H9 (cell line): ENCODE data around the gene C8G. TPM values are rescaled to one million over a fixed set of nuclear protein-coding genes. Genes with fewer than 3 reads are reported as not detected.

Source experiments
- DNase-seq: peaks from one replicate; pipeline ENCODE4 v3.0.0-alpha.2; 2017
- H2AFZ ChIP-seq: one replicate; pipeline ENCODE4 v1.6.1; 2013; ENCODE audit warnings: mild to moderate bottlenecking, low read length, control low read depth, moderate library complexity
- H2AK5ac ChIP-seq: 2 replicates; pipeline ENCODE4 v1.6.1; 2013; ENCODE audit warnings: low read length, control low read depth, mixed read lengths; ENCODE audit not compliant: insufficient read length
- H2BK120ac ChIP-seq: one replicate; pipeline ENCODE4 v1.6.1; 2013; ENCODE audit warnings: low read depth, mild to moderate bottlenecking, low read length, control low read depth, inconsistent platforms; ENCODE audit not compliant: poor library complexity, severe bottlenecking
- H2BK12ac ChIP-seq: 2 replicates; pipeline ENCODE4 v1.6.1; 2013; ENCODE audit warnings: low read length, control low read depth, mixed read lengths, low read depth; ENCODE audit not compliant: insufficient read length
- H2BK15ac ChIP-seq: 2 replicates; pipeline ENCODE4 v1.6.1; 2013; ENCODE audit warnings: low read depth, low read length, control low read depth
- H2BK20ac ChIP-seq: one replicate; pipeline ENCODE4 v1.6.1; 2013; ENCODE audit warnings: low read depth, mild to moderate bottlenecking, low read length, control low read depth, inconsistent platforms; ENCODE audit not compliant: poor library complexity, severe bottlenecking
- H2BK5ac ChIP-seq: 2 replicates; pipeline ENCODE4 v1.6.1; 2013; ENCODE audit warnings: low read length, control low read depth, mixed read lengths; ENCODE audit not compliant: insufficient read length
- H3K14ac ChIP-seq: 2 replicates; pipeline ENCODE4 v1.6.1; 2013; ENCODE audit warnings: low read length, control low read depth; ENCODE audit not compliant: insufficient read depth
- H3K18ac ChIP-seq: 2 replicates; pipeline ENCODE4 v1.6.1; 2013; ENCODE audit warnings: low read depth, mild to moderate bottlenecking, mixed read lengths, low read length, control low read depth; ENCODE audit not compliant: insufficient read length
- H3K23ac ChIP-seq: 2 replicates; pipeline ENCODE4 v1.6.1; 2013; ENCODE audit warnings: low read length, control low read depth, mixed read lengths, low read depth; ENCODE audit not compliant: insufficient read length
- H3K23me2 ChIP-seq: 2 replicates; pipeline ENCODE4 v1.6.1; 2013; ENCODE audit warnings: low read depth, mild to moderate bottlenecking, mixed read lengths, low read length, control low read depth; ENCODE audit not compliant: insufficient read length, poor library complexity, severe bottlenecking
- H3K27ac ChIP-seq: 2 replicates; pipeline ENCODE4 v1.5.1; 2013; ENCODE audit warnings: low read length, control low read depth, mixed read lengths, low read depth; ENCODE audit not compliant: insufficient read length
- H3K27me3 ChIP-seq: 2 replicates; pipeline ENCODE4 v1.6.1; 2013; ENCODE audit warnings: low read length, control low read depth, inconsistent platforms; ENCODE audit not compliant: insufficient read depth
- H3K4ac ChIP-seq: 2 replicates; pipeline ENCODE4 v1.6.1; 2013; ENCODE audit warnings: low read depth, mild to moderate bottlenecking, control low read depth, inconsistent platforms, low read length, moderate library complexity
- H3K4me1 ChIP-seq: 2 replicates; pipeline ENCODE4 v1.6.1; 2013; ENCODE audit warnings: low read length, control low read depth, inconsistent platforms; ENCODE audit not compliant: insufficient read depth
- H3K4me2 ChIP-seq: 2 replicates; pipeline ENCODE4 v1.6.1; 2013; ENCODE audit warnings: low read length, control low read depth, mixed read lengths; ENCODE audit not compliant: insufficient read length, insufficient read depth
- H3K56ac ChIP-seq: 2 replicates; pipeline ENCODE4 v1.6.1; 2013; ENCODE audit warnings: low read depth, mild to moderate bottlenecking, mixed read lengths, low read length, control low read depth; ENCODE audit not compliant: insufficient read length
- H3K79me1 ChIP-seq: 2 replicates; pipeline ENCODE4 v1.6.1; 2013; ENCODE audit warnings: low read depth, mild to moderate bottlenecking, moderate library complexity, low read length, control low read depth, inconsistent platforms; ENCODE audit not compliant: insufficient read depth, poor library complexity, severe bottlenecking
- H3K79me2 ChIP-seq: 2 replicates; pipeline ENCODE4 v1.6.1; 2013; ENCODE audit warnings: low read length, control low read depth, inconsistent platforms; ENCODE audit not compliant: insufficient read depth
- H3K9ac ChIP-seq: 2 replicates; pipeline ENCODE4 v1.6.1; 2013; ENCODE audit warnings: low read length, control low read depth, mixed read lengths; ENCODE audit not compliant: insufficient read length; ENCODE audit errors: extremely low read depth
- H3K9me3 ChIP-seq: one replicate; pipeline ENCODE4 v1.6.1; 2013; ENCODE audit warnings: low read depth, low read length, inconsistent platforms; ENCODE audit not compliant: control insufficient read depth
- H3T11ph ChIP-seq: one replicate; pipeline ENCODE4 v1.6.1; 2013; ENCODE audit warnings: mild to moderate bottlenecking, low read length, control low read depth, inconsistent platforms
- H4K20me1 ChIP-seq: one replicate; pipeline ENCODE4 v1.6.1; 2013; ENCODE audit not compliant: control insufficient read depth, insufficient read length, insufficient read depth
- H4K5ac ChIP-seq: 2 replicates; pipeline ENCODE4 v1.6.1; 2013; ENCODE audit warnings: low read depth, mild to moderate bottlenecking, mixed read lengths, low read length, control low read depth; ENCODE audit not compliant: insufficient read length
- H4K8ac ChIP-seq: replicated peaks from 2 replicates; pipeline ENCODE4 v1.6.1; 2013; ENCODE audit warnings: low read length, control low read depth, mixed read lengths, low read depth; ENCODE audit not compliant: insufficient read length
- H4K91ac ChIP-seq: 2 replicates; pipeline ENCODE4 v1.6.1; 2013; ENCODE audit warnings: low read depth, mild to moderate bottlenecking, moderate library complexity, mixed read lengths, low read length, control low read depth; ENCODE audit not compliant: insufficient read length
- H3K27ac Mint-ChIP-seq, 3 experiments: 2 replicates in 2 of 3; 3 replicates in 1 of 3; pipeline ENCODE4 v1.8.0; 2020 to 2021; ENCODE audit warnings: mixed read lengths in 3 of 3, mild to moderate bottlenecking in 1 of 3, moderate library complexity in 1 of 3
- H3K27me3 Mint-ChIP-seq: 2 replicates; pipeline ENCODE4 v1.8.0; 2021; ENCODE audit warnings: low read depth, mild to moderate bottlenecking, moderate library complexity, mixed read lengths
- H3K36me3 Mint-ChIP-seq, 3 experiments: 2 replicates in 2 of 3; 3 replicates in 1 of 3; pipeline ENCODE4 v1.8.0; 2020 to 2021; ENCODE audit warnings: low read depth in 3 of 3, mixed read lengths in 3 of 3; ENCODE audit not compliant: insufficient read depth in 1 of 3
- H3K4me1 Mint-ChIP-seq, 2 experiments: 2 replicates each; pipeline ENCODE4 v1.8.0; 2020; ENCODE audit warnings: mixed read lengths in 2 of 2
- H3K4me3 Mint-ChIP-seq, 2 experiments: 2 replicates in 1 of 2; 3 replicates in 1 of 2; pipeline ENCODE4 v1.8.0; 2020 to 2021; ENCODE audit warnings: mild to moderate bottlenecking in 2 of 2, mixed read lengths in 2 of 2, moderate library complexity in 1 of 2
- H3K9me3 Mint-ChIP-seq, 2 experiments: 2 replicates in 1 of 2; 3 replicates in 1 of 2; pipeline ENCODE4 v1.8.0; 2020; ENCODE audit warnings: mild to moderate bottlenecking in 2 of 2, mixed read lengths in 2 of 2, moderate library complexity in 1 of 2
- CTCF ChIP-seq: fragments of 200-600 bp; sonication (generic); conservative IDR thresholded peaks from 3 replicates; pipeline ENCODE4 v1.8.0; 2021; ENCODE audit warnings: antibody characterized with exemption, mild to moderate bottlenecking
- WGBS: extraction: QIAGEN DNeasy Blood & Tissue Kit; methylation state at CpG from one replicate; pipeline ENCODE4 v1.1.7; 2013; ENCODE audit warnings: missing lambda C conversion rate, low lambda C conversion rate, mixed read lengths; ENCODE audit not compliant: insufficient read length; ENCODE audit errors: extremely low coverage; 5-methylcytosine and 5-hydroxymethylcytosine counted together
- total RNA-seq: library from RNA; stranded (reverse); gene quantifications from 2 replicates; pipeline ENCODE4 v1.2.1, GENCODE V29; 2021

The C8G gene
- total RNA-seq, 1 experiment from 2014 or later = 0.96 TPM

GRCh38 chr9:136972335-136972734, 27.3 kb downstream of the C8G start:
- Histone ChIP-seq H3K9me3 (no peaks in the 10 kb centered on the region), H2BK20ac (no peak overlapping the region)
- H3K4me3 Mint-ChIP-seq = no peak overlapping the region

More at GRCh38 chr9:136972335-136972734, 27.3 kb downstream of the C8G start:
- Histone ChIP-seq H3K79me2 (no peaks in the 10 kb centered on the region), H4K20me1 (no peaks in the 10 kb centered on the region), H3K9ac (no peak overlapping the region), H3K27ac (no peak overlapping the region), H3K23me2 (no peaks in the 10 kb centered on the region), H3K18ac (no peak overlapping the region), H3K4ac (no peak overlapping the region), H4K8ac (no peak overlapping the region), H3K56ac (no peak overlapping the region), H2BK15ac (no peak overlapping the region), H4K5ac (no peak overlapping the region), H2AK5ac (no peak overlapping the region), H3K4me2 (no peak overlapping the region), H2BK12ac (no peak overlapping the region), H3K14ac (no peak overlapping the region), H3K79me1 (no peaks in the 10 kb centered on the region), H3K4me1 (no peaks in the 10 kb centered on the region), H2BK5ac (no peak overlapping the region), H2BK120ac (no peak overlapping the region), H4K91ac (no peak overlapping the region), H3K23ac (no peak overlapping the region), H2AFZ (no peak overlapping the region), H3T11ph (no peak overlapping the region), H3K27me3 (no peaks in the 10 kb centered on the region)
- TF ChIP-seq CTCF = no peak
- WGBS = no CpG with 5 or more reads among the region's 11 CpGs
- Mint-ChIP-seq H3K27me3 (peaks cover 6% of the 10 kb centered on the region), H3K4me1 (peaks cover under 1 to 6% of the 10 kb centered on the region in 2 experiments), H3K27ac (no peak overlapping the region), H3K9me3 (no peaks in the 10 kb centered on the region), H3K36me3 (no peaks in the 10 kb centered on the region)
- no peak for DNase-seq
